ENCODE results near the gene SEMA4A.
A peak's percentile ranks its signal among the peaks of the same experiment; 100 is the strongest.
"Not testable (repeated sequence)": the region's sequence is repeated elsewhere in the genome, so short reads cannot be mapped to it uniquely, and the experiment has no call there.

Gene SEMA4A

DNA sequence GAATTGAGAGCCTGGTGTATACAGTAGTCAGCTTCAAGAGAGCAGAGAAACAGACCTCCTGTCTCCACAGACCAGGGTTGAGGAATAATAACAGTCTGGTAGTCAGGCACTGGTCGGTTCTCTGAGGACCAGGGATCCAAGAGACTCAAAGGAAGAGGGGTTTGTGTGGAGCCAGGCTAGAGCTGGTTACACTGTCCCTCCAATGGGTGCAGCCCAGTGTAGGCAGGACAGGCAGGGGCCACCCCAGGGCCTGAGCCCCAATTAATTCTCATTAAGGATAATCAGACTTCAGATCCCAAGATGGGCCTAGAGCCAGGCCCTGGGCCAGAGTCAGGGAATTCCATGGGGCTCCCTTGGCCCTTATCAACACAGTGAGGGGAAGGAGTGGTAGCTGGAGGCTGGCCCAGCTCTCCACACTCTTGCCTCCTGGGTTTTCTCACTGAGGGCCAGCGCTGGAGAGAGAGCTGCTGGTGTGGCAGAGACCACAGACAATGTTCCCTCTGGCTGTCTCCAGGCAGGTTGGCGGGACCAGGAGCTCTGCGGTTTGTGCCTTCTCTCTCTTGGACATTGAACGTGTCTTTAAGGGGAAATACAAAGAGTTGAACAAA lies 9.1 kb downstream of the SEMA4A start:
- no peak for DNase-seq

DNA sequence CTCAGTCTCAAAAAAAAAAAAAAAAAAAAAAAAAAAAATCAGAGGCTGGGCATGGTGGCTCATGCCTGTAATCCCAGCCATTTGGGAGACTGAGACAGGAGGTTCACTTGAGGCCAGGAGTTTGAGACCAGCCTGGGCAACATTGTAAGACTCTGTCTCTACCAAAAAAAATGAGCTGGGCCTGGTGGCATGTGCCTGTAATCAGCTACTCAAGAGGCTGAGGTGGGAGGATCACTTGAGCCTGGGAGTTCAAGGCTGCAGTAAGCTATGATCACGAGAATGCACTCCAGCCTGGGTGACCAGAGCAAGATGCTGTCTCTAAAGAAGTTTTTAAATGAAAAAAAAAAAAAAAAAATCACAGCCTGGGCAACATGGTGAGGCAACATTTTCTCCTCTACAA lies 10.3 kb downstream of the SEMA4A start:
- DNase-seq: no peak

DNA sequence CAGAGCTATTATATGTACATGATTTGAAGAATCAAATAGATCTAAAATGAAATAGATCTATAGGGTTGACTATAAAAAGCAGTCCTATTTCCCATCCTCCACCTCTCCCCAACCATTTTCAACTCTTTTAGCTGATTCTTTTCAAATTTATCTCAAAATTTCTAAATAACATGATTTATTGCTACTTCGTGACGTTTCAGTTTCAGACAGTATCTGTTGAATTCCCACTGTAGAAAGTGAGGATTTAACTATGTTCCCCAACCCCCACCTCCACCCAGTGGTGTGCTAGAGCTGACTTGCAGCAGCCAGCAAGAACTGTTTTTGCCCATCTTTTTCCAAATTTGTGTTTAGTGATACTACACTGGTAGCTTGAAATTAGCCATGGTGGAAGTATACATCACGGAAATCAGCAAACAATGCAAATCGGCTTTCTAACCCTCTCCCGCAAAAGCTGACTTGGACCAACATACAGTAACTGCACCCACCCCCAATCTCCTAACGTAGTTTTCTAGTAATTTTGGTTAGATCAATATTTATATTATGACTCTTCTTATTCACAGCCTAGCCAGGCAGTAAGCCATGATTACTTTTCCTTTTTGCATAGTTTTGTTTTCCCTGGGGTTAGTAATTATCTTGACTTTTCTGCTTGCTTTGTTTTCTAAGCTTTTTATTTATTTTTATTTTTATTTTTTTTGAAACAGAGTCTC lies 10.9 kb downstream of the SEMA4A start:
- no peak for DNase-seq

DNA sequence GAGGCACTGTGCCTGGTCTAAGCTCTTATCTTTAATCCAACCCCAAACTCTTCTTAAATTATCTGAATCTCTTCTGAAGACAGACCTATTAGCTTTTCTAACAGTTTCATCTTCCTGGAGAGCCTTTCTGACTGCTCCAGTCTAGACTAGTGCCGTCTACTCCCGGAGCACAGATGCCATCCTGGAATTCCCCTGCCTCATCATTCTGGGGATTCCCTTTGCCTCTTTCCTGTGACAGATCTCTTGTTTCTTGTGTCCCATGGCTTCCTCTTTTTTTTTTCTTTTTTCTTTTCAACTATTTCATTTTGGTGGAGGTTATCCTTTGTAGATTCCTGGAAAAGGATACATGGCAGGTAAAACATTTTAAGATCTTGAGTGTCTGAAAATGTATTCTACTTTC lies 11.7 kb downstream of the SEMA4A start:
- no peak for DNase-seq

DNA sequence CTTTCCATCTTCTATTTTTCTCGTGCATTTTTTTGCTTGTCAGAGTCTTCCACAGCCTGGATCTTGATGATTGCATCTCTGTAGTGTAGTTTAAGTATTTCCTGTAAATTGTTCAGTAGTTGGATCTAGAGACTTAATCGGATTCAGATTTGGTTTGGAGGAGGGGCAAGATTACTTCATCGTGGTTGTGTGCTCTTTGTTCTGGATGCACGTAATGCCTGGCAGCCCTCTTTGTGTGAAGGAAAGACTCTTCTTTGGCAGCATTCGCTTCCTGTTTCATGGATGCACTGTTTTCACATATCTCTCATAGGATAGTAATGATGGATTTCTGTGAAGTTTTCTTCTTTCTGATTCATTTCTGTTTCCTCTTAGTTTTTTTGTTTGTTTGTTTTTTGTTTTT lies 14.2 kb downstream of the SEMA4A start:
- DNase-seq: no peak

DNA sequence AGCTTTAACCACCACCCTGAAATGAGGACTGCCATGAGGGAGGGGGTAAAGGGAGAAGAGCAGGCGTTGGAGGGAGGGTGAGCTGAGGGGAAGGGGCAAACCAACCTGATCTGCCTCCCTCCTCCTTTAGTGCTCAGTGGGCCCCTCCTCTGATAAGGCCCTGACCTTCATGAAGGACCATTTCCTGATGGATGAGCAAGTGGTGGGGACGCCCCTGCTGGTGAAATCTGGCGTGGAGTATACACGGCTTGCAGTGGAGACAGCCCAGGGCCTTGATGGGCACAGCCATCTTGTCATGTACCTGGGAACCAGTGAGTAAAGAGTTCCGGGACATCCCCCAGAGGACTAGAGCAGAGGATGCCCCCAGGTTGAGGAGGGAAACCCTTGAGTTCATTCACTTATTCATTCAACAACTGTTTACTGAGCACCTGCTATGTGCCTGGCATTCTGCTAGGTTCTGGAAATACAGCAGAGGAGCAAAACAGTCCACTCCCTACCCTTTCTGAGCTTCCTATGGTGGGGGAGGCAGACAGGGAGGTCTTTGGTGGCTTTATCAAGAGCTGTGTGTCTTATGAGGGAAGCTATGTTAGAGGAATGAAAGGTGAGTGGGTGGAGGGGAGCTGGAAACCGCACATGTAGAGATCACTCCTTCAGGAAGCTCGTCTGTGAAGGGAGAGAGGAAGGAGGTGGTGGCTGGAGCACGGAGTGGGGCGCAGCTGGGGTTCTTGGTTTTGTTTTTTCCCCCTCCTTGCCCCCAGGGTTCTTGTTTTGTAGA lies 19.5 kb downstream of the SEMA4A start:
- DNase-seq: no peak

DNA sequence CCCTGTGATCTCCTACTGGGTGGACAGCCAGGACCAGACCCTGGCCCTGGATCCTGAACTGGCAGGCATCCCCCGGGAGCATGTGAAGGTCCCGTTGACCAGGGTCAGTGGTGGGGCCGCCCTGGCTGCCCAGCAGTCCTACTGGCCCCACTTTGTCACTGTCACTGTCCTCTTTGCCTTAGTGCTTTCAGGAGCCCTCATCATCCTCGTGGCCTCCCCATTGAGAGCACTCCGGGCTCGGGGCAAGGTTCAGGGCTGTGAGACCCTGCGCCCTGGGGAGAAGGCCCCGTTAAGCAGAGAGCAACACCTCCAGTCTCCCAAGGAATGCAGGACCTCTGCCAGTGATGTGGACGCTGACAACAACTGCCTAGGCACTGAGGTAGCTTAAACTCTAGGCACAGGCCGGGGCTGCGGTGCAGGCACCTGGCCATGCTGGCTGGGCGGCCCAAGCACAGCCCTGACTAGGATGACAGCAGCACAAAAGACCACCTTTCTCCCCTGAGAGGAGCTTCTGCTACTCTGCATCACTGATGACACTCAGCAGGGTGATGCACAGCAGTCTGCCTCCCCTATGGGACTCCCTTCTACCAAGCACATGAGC lies 23.3 kb downstream of the SEMA4A start:
- DNase-seq: no peak

DNA sequence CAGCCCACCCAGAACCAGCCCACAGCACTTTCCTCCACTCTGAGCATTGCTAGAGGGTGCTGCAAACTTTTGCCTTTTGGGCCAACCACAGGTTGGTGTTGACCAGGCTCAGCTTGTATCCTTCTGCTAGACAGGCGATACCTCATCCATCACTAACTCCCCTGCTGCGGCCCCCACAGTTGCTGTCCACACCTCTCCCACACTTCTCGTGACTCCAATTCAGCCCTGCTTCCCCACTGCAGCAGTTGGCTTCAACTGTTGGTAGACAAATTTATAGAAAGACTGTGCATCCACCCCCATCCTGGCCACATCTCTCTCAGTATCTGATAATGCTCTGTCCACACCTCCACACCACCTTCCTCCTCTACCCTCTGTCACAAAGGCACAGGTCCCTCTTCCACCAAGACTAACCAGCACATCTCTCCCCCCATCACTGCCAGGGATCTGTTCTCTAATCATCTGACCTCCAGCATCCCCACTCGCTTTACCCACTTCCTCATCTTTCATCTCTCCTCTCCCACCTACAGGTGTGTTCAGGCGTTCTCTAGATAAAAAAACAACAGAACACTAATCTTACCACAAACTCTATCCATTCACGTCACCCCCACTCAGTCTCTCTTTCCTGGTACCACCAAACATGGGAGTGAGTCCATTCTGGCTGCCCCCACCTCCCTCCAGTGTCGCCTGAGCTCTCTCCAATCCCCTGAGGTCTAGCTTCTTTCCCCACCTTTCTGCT lies 24.7 kb downstream of the SEMA4A start:
- DNase-seq: no peak

DNA sequence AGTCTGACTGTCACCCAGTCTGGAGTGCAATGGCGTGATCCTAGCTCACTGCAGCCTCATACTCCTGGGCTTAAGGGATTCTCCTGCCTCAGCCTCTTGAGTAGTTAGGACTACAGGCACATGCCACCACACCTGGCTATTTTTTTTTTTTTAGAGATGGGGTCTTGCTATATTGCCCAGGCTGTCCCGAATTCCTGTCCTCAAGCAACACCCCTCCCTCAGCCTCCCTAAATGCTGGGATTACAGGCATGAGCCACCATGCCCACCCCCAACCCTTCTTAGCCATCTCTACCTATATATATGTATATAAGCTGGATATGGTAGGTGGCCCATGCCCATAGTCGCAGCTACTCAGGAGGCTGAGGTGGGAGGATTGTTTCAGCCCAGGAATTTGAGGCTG lies 27.1 kb downstream of the SEMA4A start:
- DNase-seq: no peak

DNA sequence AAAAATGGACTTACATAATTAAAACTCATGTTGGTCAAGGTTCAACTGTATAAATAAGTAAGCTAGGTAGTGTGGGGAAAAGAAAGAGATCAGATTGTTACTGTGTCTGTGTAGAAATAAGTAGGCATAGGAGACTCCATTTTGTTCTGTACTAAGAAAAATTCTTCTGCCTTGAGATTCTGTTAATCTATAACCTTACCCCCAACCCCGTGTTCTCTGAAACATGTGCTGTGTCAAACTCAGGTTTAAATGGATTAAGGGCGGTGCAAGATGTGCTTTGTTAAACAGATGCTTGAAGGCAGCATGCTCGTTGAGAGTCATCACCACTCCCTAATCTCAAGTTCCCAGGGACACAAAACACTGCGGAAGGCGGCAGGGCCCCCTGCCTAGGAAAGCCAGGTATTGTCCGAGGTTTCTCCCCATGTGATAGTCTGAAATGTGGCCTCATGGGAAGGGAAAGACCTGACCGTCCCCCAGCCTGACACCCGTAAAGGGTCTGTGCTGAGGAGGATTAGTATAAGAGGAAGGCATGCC lies 28.1 kb downstream of the SEMA4A start:
- DNase-seq: not testable (repeated sequence)

DNA sequence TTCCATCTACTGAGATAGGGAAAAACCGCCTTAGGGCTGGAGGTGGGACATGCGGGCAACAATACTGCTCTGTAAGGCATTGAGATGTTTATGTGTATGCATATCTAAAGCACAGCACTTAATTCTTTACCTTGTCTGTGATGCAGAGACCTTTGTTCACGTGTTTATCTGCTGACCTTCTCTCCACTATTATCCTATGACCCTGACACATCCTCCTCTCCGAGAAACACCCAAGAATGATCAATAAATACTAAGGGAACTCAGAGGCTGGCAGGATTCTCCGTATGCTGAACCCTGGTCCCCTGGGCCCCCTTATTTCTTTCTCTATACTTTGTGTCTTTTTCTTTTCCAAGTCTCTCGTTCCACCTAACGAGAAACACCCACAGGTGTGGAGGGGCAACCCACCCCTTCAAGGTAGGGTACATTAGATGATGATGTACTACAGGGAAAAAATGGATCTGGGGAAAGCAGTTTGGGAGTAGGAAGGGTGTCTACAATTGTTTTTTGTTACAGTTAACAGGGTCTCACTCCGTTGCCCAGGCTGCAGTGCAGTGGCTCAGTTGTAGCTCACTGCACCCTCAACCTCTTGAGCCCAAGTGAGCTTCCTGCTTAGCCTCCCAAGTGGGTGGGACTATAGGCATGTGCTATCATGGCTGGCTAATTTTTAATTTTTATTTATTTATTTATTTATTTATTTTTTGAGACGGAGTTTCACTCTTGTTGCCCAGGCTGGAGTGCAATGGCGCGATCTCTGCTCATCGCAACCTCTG lies 28.8 kb downstream of the SEMA4A start:
- not testable (repeated sequence) for DNase-seq

DNA sequence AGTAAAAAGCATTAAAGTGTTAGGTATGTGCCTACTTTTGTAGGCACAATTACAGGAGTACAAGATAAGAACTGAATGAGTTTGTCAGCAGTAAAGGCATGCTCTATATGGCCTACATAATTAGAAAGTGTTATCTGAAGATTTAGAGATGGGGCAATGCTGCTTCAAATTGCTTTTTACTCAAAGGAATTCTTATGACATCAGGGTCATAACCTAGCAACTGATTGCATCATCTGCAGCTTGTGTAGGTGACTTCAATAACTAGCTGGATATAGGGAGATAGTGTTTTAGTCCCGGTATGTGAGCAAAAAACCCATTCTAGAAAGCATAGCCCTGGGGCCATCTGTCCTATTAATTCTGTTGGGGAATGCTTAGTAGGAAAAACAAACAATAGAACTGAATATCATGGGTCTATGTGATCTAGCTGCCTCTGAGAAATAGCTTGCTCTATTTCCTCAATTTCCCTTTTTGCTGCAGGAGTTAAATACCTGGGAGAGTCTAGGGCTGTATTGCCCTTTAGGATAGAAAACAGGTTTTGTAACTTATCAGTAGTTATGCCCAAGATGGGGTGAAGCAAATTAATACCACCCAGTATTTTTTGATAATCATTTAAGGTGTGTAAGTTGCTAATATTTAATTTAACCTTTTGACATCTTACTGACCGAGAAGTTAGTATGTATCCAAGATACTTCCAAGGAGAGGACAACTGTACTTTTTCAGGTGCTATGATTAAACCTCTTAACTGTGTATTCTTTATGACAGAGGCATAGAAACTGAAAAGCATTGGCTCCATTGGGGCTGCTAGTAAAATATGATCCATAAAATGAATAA lies 33.2 kb downstream of the SEMA4A start:
- not testable (repeated sequence) for DNase-seq

DNA sequence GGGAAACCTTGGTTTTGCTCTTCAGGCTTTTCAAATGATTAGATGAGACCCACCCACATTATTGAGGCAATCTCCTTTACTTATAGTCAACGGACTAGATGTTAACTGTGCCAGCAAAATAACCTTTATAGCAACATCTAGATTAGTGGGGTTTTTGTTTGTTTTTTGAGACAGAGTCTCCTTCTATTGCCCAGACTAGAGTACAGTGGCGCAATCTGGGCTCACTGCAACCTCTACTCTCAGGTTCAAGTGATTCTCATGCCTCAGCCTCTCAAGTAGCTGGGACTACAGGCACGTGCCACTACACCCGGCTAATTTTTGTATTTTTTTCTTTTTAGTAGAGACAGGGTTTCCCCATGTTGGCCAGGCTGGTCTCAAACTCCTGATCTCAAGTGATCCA lies 36.9 kb downstream of the SEMA4A start:
- DNase-seq: not testable (repeated sequence)

DNA sequence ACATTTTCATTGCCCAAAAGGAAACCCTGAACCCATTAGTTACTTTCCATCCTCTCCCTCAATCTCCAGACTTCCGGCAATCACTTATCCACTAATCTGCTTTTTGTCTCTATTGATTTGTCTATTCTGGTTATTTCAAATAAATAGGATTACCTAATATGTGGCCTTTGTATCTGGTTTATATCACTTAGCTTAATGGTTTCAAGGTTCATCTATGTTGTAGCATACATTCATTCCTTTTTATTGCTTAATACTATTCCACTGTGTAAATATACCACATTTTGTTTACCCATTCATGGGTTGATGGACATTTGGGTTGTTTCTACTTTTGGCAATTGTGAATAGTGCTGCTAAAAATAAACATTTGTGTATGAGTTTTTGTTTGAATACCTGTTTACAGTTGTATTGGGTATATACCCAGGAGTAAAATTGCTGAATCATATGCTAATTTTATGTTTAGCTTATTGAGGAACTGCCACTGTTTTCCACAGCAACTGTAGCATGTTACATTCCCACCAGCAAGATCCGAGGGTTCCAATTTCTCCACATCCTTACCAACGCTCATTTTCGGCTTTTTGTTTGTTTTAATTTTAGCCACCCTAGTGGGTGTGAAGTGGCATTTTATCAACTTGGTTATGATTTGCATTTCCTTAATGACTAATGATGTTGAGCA lies 38.0 kb downstream of the SEMA4A start:
- no peak for DNase-seq

DNA sequence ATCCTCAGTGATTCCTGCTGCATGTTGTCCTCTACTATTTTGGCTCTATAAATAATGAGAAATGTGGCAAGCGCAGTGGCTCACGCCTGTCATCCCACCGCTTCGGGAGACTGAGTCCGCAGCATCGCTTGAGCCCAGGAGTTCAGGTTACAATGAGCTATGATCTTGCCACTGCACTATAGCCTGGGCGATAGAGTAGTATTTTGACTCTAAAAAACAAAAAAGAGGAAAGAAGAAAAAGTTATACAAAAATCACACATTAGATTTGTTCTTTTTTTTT lies 39.8 kb downstream of the SEMA4A start:
- DNase-seq: no peak

DNA sequence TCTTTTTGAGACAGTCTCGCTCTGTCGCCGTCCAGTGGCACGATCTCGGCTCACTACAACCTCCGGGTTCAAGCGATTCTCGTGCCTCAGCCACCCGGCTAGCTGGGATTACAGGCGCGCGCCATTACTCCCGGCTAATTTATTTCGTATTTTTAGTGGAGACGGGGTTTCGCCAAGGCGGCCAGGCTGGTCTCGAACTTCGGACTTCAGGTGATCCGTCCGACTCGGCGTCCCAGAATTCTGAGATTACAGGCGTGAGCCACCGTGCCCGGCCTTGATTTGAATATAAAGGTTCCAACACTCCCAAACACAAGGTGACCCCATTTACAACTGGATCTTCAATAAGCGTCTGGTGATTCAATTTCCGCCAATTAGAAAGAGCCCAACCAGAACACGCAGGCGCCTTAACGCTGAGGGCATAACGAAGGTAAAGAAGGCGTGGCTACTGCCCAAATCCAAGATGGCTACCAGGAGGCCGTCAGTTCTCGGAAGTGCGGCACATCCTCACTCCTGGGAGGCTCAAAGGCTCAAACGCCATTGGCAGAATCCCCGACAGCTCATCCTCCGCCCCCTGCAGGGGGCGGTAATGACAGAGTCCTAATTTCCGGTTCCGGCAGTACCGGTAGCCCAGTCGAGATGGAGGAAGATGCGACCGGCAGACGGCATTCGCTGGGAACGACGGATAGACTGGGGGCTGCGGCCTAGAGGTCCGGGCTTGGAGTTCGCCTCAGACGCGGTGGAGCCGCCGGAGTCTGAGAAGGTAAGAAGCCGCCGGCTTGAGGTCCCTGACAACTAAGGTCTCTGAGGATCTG lies 40.3 kb downstream of the SEMA4A start, which contains the start of gene SLC25A44:
SLC25A44 (plus strand) TSS at position 617 of the 812 bp plus-strand sequence. CDS start 5,744 bp downstream, outside the sequence.
- peak; percentile 99 for DNase-seq

DNA sequence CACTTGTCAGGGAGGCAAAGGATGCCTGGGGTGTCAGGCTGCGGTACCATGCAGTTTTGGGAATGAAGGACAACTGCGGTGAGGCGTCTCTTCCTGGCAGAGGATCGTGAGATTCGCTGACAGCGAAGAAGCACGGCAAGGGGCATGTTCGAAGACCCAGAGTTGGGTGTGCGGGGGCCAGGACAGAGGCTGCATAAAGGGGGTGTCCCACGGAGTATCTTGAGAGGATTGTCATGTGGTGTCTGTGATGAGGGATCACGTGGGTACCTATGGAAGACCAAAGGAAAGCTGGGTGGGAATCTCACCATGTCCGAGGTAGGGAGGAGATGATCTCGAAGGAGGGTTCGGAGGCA lies 40.9 kb downstream of the SEMA4A start:
- no peak for DNase-seq

DNA sequence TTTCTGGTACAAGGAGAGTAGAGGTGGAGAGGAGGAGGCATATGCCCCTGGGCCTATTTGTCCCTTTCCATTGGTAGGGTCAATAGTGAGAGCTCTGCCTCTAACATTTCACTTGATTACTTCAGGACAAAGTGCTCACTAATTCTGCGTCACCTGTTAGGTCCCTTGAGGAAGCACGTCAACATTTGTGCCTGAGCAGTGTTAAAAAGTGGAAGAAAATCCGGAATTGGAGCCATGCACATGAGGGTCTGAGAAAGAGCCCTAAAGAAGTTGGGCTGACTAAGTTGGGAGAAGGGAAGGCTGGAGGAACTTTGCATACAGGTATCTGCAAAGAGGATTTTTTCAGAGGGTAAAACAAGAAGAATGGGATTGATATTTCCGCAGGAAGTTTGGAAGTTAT lies 42.5 kb downstream of the SEMA4A start:
- no peak for DNase-seq

DNA sequence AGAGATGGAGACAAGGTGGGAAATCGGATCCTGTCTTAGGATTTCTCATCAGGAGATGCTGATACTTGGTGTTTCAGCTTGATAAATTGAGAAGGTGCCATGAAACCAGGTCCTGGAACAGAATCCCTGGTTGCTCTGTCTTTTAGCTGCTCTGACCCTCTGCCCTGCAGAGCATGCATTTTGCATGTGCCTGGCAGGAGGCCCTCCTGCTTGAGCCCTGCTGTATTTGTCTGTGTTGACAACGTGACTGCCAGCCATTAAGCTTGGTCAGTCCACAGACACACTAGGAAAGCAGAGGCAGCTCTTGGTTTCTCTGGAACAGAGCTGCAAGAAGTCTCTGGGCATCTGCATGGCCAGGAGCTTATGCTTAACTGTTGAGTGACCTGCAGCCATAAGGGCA lies 43.1 kb downstream of the SEMA4A start:
- no peak for DNase-seq
